ENCODE data around the gene MACROD2. TPM values are rescaled to one million over a fixed set of nuclear protein-coding genes. Genes with fewer than 3 reads are reported as not detected.

Gene MACROD2
- total RNA-seq, 2 donors from 2014 or later = 0.94 to 10.4 TPM

GRCh38 chr20:15056246-15056645, 1060.9 kb downstream of the MACROD2 start:
- Histone ChIP-seq H3K9me3 (no peaks in the 10 kb centered on the region), H3K27me3 (no peaks in the 10 kb centered on the region), H3K4me3 (no peak overlapping the region), H3K27ac (no peak overlapping the region), H3K4me1 (no peaks in the 10 kb centered on the region), H3K36me3 (no peaks in the 10 kb centered on the region)
- TF ChIP-seq CTCF (IDR thresholded peaks at IDR 0.05) = no peak
- no peak for DNase-seq (ENCODE audit: low spot score)

- TF ChIP-seq CTCF (IDR thresholded peaks at IDR 0.05) = no peak
- no peaks in the 10 kb centered on the region for H3K36me3 ChIP-seq
- H3K27me3 ChIP-seq = no peaks in the 10 kb centered on the region
- no peak overlapping the region for H3K27ac ChIP-seq
- H3K4me3 ChIP-seq = no peak overlapping the region
- H3K4me1 ChIP-seq = no peaks in the 10 kb centered on the region
- no peaks in the 10 kb centered on the region for H3K9me3 ChIP-seq
- DNase-seq (ENCODE audit: low spot score) = no peak
Observed at GRCh38 chr20:15058841-15059240, 1063.5 kb downstream of the MACROD2 start.

GRCh38 chr20:15059438-15059837, 1064.1 kb downstream of the MACROD2 start:
- Histone ChIP-seq H3K4me3 (no peak overlapping the region), H3K9me3 (no peaks in the 10 kb centered on the region), H3K27ac (no peak overlapping the region), H3K4me1 (no peaks in the 10 kb centered on the region), H3K36me3 (no peaks in the 10 kb centered on the region), H3K27me3 (no peaks in the 10 kb centered on the region)
- no peak for DNase-seq (ENCODE audit: low spot score)
- no peak for TF ChIP-seq CTCF (IDR thresholded peaks at IDR 0.05)

- Histone ChIP-seq H3K4me1 (no peaks in the 10 kb centered on the region), H3K27me3 (no peaks in the 10 kb centered on the region), H3K27ac (no peak overlapping the region), H3K36me3 (no peaks in the 10 kb centered on the region), H3K4me3 (no peak overlapping the region), H3K9me3 (no peaks in the 10 kb centered on the region)
- no peak for DNase-seq (ENCODE audit: low spot score)
- TF ChIP-seq CTCF (IDR thresholded peaks at IDR 0.05) = no peak
Observed at GRCh38 chr20:15060265-15061060, 1065.1 kb downstream of the MACROD2 start.

GRCh38 chr20:15061061-15061430, 1065.7 kb downstream of the MACROD2 start:
- Histone ChIP-seq H3K36me3 (no peaks in the 10 kb centered on the region), H3K27ac (no peak overlapping the region), H3K4me1 (no peaks in the 10 kb centered on the region), H3K4me3 (no peak overlapping the region), H3K9me3 (no peaks in the 10 kb centered on the region), H3K27me3 (no peaks in the 10 kb centered on the region)
- no peak for TF ChIP-seq CTCF (IDR thresholded peaks at IDR 0.05)
- DNase-seq (ENCODE audit: low spot score) = no peak

GRCh38 chr20:15061955-15062354, 1066.6 kb downstream of the MACROD2 start:
- Histone ChIP-seq H3K9me3 (no peaks in the 10 kb centered on the region), H3K36me3 (no peaks in the 10 kb centered on the region), H3K27ac (no peak overlapping the region), H3K27me3 (no peaks in the 10 kb centered on the region), H3K4me3 (no peak overlapping the region), H3K4me1 (no peaks in the 10 kb centered on the region)
- TF ChIP-seq CTCF (IDR thresholded peaks at IDR 0.05) = no peak
- DNase-seq (ENCODE audit: low spot score) = no peak

Measured in right atrium auricular region (tissue), 2 donors.